NK-92 (cell line): Measurements from ENCODE around the gene LINGO1.

Experiments used
- DNase-seq: peaks from one replicate; lab custom pipeline; 2025; ENCODE audit not compliant: unreplicated experiment; lab: John Stamatoyannopoulos, UW

The LINGO1 gene

DNA sequence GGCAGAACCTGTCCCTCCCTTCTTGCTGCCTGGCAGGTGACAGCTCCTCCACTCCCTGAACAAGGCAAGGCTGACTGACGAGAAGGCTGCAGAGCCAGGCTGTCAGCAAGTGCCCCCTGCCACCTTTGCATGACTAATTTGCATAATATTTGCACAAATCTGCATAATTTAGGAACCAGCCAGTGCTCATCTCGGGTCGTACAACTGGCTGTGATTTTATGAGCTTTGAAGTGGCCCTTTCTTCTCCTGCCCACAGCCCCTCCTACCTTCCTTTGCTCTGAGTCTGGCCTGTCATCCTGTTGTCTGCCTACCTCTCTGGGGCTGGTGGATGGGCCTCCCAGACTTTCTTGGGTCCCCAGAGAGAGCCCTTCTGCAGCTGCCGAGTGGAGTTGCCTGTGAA lies 58.9 kb downstream of the LINGO1 start:
- DNase-seq = no peak

- no peak for DNase-seq
Observed at GRCh38 chr15:77572186-77572585, 60.5 kb downstream of the LINGO1 start.

GRCh38 chr15:77571741-77572140 lies 61.0 kb downstream of the LINGO1 start:
- no peak for DNase-seq

- no peak for DNase-seq
Observed at GRCh38 chr15:77571181-77571580, 61.5 kb downstream of the LINGO1 start.

GRCh38 chr15:77569729-77570125 lies 63.0 kb downstream of the LINGO1 start:
- no peak for DNase-seq

DNA sequence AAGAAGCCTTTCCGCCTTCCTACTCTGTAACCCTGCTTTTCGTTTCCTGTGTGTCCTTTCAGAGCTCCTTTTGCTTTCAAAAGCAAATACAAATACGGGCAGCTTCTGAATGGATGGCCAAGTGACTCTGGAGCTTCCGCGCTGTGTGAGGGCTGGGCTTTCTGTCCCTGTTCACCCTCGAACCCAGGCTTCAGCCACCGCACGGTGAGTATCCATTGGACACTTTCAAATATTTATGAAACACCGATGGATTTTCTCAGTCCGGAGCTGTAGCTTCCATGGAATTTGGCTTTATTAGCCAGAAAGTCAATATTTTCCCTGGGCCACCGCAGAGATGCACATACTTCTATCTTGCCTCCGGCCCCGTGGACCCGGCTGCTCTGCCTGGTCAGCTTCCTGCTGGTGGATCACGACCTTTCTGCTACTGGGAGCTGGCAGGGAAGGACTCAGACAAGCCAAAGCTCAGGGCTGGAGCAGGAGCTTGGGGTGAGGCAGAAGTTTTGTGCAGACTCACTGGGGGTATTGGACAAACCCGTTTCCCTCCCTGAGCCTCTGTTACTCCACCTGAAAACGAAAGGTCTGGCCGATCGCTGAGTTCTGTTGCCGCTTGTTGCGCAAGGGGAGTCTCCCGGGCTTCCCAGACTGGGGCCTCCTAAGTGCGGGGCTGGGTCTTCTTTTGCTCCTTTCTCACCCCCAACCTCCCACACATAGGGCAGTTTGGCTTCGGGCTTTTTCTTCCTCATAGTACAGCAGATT lies 63.6 kb downstream of the LINGO1 start:
- no peak for DNase-seq

- DNase-seq = no peak
Observed at GRCh38 chr15:77568014-77568972, 64.4 kb downstream of the LINGO1 start.

GRCh38 chr15:77567202-77567601 lies 65.5 kb downstream of the LINGO1 start:
- DNase-seq = no peak

GRCh38 chr15:77566092-77566491 lies 66.6 kb downstream of the LINGO1 start:
- DNase-seq = no peak

GRCh38 chr15:77565378-77565915 lies 67.3 kb downstream of the LINGO1 start:
- no peak for DNase-seq

DNA sequence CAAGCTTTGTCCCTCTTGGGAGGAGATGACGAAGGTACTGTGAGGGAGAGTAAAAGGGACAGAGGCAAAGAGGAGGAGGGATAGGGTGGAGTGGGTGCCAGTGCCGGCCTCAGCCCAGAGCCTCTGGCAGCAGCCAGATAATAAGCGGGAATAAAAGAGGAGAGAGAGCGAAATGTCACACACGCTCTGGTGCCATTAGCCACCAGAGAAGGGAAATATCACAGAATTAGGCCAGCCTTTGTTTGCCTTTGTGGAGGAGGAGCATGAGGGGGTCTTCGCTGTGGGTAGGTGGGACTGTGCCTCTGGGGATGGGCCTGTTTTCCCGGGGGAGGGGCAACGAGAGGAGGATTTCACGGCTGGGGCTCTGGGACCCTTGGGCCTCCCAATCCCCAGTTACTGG lies 67.8 kb downstream of the LINGO1 start:
- DNase-seq = no peak

GRCh38 chr15:77564341-77564740 lies 68.4 kb downstream of the LINGO1 start:
- DNase-seq = no peak

DNA sequence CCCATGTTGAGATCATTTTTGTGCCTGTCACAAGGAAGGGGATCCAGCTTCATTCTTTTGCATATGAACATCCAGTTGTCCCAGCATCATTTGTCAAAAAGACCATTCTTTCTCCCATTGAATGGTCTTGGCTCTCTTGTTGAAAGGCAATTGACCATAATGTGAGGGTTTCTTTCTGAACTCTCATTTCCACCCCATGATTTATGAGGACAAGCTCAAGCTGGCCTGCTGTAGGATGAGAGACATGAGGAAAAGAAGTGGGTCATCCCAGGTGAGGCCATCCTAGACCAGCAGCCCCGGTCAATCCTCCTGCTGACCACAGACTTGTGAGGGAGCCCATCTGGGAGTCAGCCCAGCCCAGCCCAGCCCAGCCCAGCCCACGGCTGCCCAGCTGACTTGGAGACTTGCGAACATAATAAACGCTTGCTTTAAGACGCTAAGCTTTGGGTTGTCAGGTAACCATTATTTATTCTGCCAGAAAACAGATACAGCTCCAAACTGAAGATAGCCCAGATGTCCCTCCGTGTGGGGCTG lies 69.0 kb downstream of the LINGO1 start:
- no peak for DNase-seq
